Suprapubic skin (tissue), 4 donors: ENCODE results near the gene DKKL1. TPM values are rescaled to one million over a fixed set of nuclear protein-coding genes. Genes with fewer than 3 reads are reported as not detected.

Experiments used
- DNase-seq, 2 donors: peaks; one replicate each; pipeline ENCODE4 v3.0.0-alpha.2; 2019; ENCODE audit warnings: low spot score in 2 of 2
- H3K27ac ChIP-seq: fragments of 200-600 bp; sonication (generic); one replicate; pipeline ENCODE4 v1.5.1; 2019
- H3K27me3 ChIP-seq: fragments of 200-600 bp; sonication (generic); one replicate; pipeline ENCODE4 v1.5.1; 2019
- H3K36me3 ChIP-seq: fragments of 200-600 bp; sonication (generic); one replicate; pipeline ENCODE4 v1.5.1; 2019
- H3K4me1 ChIP-seq: fragments of 200-600 bp; sonication (generic); one replicate; pipeline ENCODE4 v1.5.1; 2019
- H3K4me3 ChIP-seq: fragments of 200-600 bp; sonication (generic); one replicate; pipeline ENCODE4 v1.5.1; 2019; ENCODE audit warnings: mild to moderate bottlenecking
- H3K9me3 ChIP-seq: fragments of 200-600 bp; sonication (generic); one replicate; pipeline ENCODE4 v1.5.1; 2019
- EP300 ChIP-seq: sonication (generic); formaldehyde crosslinking; IDR thresholded peaks from one replicate; pipeline ENCODE4 v1.6.1; 2017; ENCODE audit warnings: antibody characterized with exemption
- POLR2A ChIP-seq, 2 donors: fragments of 450-650 bp; IDR thresholded peaks; one replicate each; pipeline ENCODE4 v1.6.1; 2017; ENCODE audit warnings: antibody characterized with exemption in 2 of 2, mild to moderate bottlenecking in 2 of 2, moderate library complexity in 2 of 2
- POLR2AphosphoS5 ChIP-seq, 3 donors: sonication (generic); formaldehyde crosslinking; IDR thresholded peaks; one replicate each; pipeline ENCODE4 v1.6.1; 2017; ENCODE audit warnings: antibody characterized with exemption in 3 of 3
- WGBS: methylation state at CpG from one replicate; pipeline ENCODE4 v1.1.5; 2018; 5-methylcytosine and 5-hydroxymethylcytosine counted together
- total RNA-seq, 4 donors: library from RNA; depleted of rRNA; stranded (reverse); fragments of >200 nt; gene quantifications; one replicate each; pipeline ENCODE4 v1.1.0, GENCODE V29; 2016
- TF ChIP-seq, protein P1 (sequence below), 2 donors: fragments of 200-600 bp in 1 of 2; fragments of 450-650 bp in 1 of 2; sonication (generic) in 1 of 2; IDR thresholded peaks; one replicate each; pipeline ENCODE4 v1.5.1; 2016 to 2019; ENCODE audit warnings: antibody characterized with exemption in 2 of 2, mild to moderate bottlenecking in 1 of 2, moderate library complexity in 1 of 2

Gene DKKL1
- total RNA-seq, 4 donors from 2014 or later: not detected

DNA sequence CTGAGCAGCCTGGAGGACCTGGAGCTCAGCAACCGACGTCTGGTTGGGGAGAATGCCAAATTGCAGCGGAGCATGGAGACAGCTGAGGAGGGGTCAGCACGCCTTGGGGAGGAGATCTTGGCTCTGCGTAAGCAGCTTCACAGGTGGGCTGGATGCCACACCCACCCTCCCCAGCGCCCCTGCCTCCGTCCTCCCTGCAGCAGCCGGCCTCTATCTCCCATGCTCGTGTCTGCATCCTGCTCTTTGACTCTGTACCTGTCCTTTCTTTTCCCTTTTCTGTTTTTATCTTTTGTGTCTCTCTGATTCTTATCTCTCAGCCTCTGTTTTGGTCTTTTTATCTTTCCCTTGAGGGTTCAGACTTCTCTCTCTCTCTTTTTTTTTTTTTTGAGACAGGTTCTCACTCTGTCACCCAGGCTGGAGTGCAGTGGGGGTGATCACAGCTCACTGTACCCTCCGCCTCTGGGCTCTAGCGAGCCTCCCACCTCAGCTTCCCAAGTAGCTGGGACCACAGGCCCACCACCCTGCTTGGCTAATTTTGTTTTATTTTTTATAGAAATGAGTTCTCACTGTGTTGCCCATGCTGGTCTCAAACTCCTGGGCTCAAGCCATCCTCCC lies 34.4 kb downstream of the DKKL1 start:
- no peaks in the 10 kb centered on the region for H3K9me3 ChIP-seq
- 67% methylated on average over 11 of the region's 11 CpGs for WGBS
- H3K27me3 ChIP-seq: peaks cover 10% of the 10 kb centered on the region
- H3K4me3 ChIP-seq: no peak overlapping the region
- no peak overlapping the region for H3K27ac ChIP-seq
- TF ChIP-seq, protein P1, sequence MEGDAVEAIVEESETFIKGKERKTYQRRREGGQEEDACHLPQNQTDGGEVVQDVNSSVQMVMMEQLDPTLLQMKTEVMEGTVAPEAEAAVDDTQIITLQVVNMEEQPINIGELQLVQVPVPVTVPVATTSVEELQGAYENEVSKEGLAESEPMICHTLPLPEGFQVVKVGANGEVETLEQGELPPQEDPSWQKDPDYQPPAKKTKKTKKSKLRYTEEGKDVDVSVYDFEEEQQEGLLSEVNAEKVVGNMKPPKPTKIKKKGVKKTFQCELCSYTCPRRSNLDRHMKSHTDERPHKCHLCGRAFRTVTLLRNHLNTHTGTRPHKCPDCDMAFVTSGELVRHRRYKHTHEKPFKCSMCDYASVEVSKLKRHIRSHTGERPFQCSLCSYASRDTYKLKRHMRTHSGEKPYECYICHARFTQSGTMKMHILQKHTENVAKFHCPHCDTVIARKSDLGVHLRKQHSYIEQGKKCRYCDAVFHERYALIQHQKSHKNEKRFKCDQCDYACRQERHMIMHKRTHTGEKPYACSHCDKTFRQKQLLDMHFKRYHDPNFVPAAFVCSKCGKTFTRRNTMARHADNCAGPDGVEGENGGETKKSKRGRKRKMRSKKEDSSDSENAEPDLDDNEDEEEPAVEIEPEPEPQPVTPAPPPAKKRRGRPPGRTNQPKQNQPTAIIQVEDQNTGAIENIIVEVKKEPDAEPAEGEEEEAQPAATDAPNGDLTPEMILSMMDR (IDR thresholded peaks at IDR 0.05): no peak
- TF ChIP-seq POLR2AphosphoS5 (IDR thresholded peaks at IDR 0.05) (no peak), EP300 (no peak), POLR2A (IDR thresholded peaks at IDR 0.05) (no peak)
- no peak for DNase-seq
- no peaks in the 10 kb centered on the region for H3K4me1 ChIP-seq
- no peaks in the 10 kb centered on the region for H3K36me3 ChIP-seq

DNA sequence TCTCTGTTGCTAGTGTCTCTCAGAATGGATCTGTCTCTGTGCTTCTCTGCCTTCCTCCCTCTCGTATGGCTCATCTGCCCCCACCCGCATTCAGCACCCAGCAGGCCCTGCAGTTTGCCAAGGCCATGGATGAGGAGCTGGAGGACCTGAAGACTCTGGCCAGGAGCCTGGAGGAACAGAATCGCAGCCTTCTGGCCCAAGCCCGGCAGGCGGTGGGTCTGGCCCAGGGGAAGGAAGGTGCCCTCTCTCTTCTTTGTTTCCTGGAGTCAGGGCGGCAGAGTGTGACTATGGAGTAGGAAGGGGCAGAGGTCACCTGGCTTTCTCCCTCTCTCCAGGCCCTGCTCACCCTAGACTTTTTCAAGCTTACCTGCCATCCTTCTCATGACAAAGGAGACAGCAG lies 35.3 kb downstream of the DKKL1 start:
- no peak overlapping the region for H3K27ac ChIP-seq
- no peak overlapping the region for H3K4me3 ChIP-seq
- 87% methylated on average over 6 of the region's 6 CpGs for WGBS
- no peaks in the 10 kb centered on the region for H3K9me3 ChIP-seq
- peaks cover 10% of the 10 kb centered on the region for H3K27me3 ChIP-seq
- DNase-seq: no peak
- TF ChIP-seq POLR2A (IDR thresholded peaks at IDR 0.05) (no peak), POLR2AphosphoS5 (IDR thresholded peaks at IDR 0.05) (no peak), EP300 (no peak)
- TF ChIP-seq, protein P1 (IDR thresholded peaks at IDR 0.05): no peak
- no peaks in the 10 kb centered on the region for H3K4me1 ChIP-seq
- no peaks in the 10 kb centered on the region for H3K36me3 ChIP-seq

DNA sequence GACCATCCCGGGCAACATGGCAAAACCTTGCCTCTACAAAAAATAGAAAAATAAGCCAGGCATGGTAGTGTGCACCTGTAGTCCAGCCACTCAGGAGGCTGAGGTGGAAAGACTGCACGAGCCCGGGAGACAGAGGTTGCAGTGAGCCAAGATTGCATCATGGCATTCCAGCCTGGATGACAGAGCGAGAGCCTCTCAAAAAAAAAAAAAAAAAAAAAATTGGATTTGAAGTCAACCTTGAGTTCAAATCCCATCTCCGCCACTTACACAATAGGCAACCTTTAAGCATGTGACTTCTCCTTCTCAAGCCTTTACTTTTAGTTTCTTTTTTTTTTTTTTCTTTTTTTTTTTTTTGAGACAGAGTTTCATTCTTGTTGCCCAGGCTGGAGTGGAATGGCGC lies 36.4 kb downstream of the DKKL1 start:
- WGBS: 77% methylated on average over 6 of the region's 6 CpGs
- DNase-seq: no peak
- no peak overlapping the region for H3K27ac ChIP-seq

DNA sequence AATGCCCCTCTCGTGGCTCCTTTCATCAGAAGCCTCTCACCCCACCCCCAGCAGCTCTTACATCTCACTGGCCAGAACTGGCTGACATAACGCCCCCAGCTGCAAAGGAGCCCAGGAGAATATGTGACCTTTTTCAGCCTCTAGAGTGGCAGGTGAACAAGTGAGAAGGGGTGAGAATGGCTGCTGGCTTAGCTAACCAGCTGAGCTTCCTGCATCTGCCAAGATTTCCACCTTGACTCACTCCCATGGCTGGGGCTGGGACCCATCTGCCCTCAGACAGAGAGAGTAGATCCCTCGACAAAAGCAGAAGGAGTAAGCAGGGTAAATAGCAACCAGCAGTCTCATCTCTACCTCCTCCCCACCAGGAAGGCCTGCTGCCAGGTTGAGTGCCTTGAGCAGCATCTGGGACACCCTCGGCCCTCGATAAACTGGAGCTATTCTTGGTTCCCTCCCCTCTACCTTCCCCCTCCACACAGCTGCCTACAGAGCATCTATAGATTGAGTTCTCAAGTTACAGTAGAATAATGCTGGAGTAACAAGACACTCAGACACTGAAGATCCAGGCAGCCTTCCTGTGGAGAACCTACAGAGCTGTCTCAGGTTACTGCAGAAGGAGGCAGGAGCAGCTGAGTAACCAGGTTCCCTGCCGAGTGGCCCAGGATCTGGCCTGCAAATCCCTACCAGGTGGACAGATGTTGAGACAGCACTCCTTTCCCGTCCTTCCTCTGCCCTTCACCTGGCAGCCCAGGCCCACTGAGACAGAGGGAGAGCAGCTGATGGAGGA lies 39.9 kb downstream of the DKKL1 start:
- WGBS: 49% methylated on average over 5 of the region's 7 CpGs
- Histone ChIP-seq H3K4me1 (no peaks in the 10 kb centered on the region), H3K9me3 (no peaks in the 10 kb centered on the region), H3K27ac (no peak overlapping the region), H3K36me3 (no peaks in the 10 kb centered on the region), H3K4me3 (no peak overlapping the region), H3K27me3 (no peaks in the 10 kb centered on the region)
- TF ChIP-seq EP300: no peak
- TF ChIP-seq, protein P1 (IDR thresholded peaks at IDR 0.05): no peak
- no peak for TF ChIP-seq POLR2AphosphoS5 (IDR thresholded peaks at IDR 0.05)
- no peak for TF ChIP-seq POLR2A (IDR thresholded peaks at IDR 0.05)
- DNase-seq: no peak

More for the DNA sequence above, 36.4 kb downstream of the DKKL1 start:
- peaks cover 8% of the 10 kb centered on the region for H3K27me3 ChIP-seq
- H3K4me3 ChIP-seq: no peak overlapping the region
- no peaks in the 10 kb centered on the region for H3K4me1 ChIP-seq
- H3K36me3 ChIP-seq: no peaks in the 10 kb centered on the region
- TF ChIP-seq POLR2AphosphoS5 (IDR thresholded peaks at IDR 0.05) (no peak), EP300 (no peak), POLR2A (IDR thresholded peaks at IDR 0.05) (no peak)
- TF ChIP-seq, protein P1 (IDR thresholded peaks at IDR 0.05): no peak
- H3K9me3 ChIP-seq: no peaks in the 10 kb centered on the region

DNA sequence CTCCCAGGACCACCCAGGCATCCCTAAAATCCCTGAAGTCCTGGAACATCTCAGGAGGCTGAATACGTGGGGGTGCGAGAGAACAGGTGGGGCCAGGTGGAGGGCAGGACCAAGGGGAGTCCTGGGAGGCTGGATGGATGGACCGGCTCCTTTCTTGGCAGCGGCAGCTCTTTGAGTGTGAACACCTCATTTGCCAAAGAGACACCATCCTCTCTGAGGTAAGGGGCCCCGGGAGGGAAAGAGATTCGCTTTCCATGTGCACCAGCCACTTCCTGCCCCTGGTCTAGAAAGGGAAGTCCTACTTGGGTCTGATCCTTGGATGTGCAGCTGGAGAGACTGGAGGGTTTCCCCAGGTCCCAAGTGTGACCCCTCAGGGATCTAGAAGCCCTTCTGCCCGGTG lies 43.4 kb downstream of the DKKL1 start:
- Histone ChIP-seq H3K27me3 (no peaks in the 10 kb centered on the region), H3K27ac (no peak overlapping the region), H3K9me3 (no peaks in the 10 kb centered on the region), H3K36me3 (no peaks in the 10 kb centered on the region), H3K4me1 (no peaks in the 10 kb centered on the region), H3K4me3 (no peak overlapping the region)
- DNase-seq: no peak
- TF ChIP-seq POLR2A (IDR thresholded peaks at IDR 0.05) (no peak), POLR2AphosphoS5 (IDR thresholded peaks at IDR 0.05) (no peak), EP300 (no peak)
- TF ChIP-seq, protein P1 (IDR thresholded peaks at IDR 0.05): no peak
- WGBS: 81% methylated on average over 7 of the region's 7 CpGs
